ENCODE results near the gene CORO2A.

The CORO2A gene

DNA sequence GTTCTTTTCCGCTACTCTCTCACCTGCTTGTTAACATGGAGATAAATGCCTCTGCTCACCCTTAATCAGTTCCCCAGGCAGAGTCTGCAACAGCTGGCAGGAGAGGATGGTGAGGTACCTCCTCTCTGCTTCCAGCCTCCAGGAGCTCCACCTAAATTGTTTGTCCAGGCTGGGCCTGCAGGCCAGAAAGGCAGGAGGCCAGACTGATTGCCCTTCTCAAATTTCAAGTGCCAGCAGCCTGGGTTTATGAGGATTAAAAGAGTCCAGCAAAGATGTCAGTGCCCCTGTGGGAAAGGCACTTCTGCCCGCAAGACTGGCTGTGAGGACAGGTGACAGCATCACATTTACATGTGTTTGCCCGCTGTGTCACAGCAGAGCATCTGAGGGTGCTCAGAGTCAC lies 19.8 kb downstream of the CORO2A start:
- DNase-seq (ENCODE audit: low read depth in 3 of 3), result no peak

DNA sequence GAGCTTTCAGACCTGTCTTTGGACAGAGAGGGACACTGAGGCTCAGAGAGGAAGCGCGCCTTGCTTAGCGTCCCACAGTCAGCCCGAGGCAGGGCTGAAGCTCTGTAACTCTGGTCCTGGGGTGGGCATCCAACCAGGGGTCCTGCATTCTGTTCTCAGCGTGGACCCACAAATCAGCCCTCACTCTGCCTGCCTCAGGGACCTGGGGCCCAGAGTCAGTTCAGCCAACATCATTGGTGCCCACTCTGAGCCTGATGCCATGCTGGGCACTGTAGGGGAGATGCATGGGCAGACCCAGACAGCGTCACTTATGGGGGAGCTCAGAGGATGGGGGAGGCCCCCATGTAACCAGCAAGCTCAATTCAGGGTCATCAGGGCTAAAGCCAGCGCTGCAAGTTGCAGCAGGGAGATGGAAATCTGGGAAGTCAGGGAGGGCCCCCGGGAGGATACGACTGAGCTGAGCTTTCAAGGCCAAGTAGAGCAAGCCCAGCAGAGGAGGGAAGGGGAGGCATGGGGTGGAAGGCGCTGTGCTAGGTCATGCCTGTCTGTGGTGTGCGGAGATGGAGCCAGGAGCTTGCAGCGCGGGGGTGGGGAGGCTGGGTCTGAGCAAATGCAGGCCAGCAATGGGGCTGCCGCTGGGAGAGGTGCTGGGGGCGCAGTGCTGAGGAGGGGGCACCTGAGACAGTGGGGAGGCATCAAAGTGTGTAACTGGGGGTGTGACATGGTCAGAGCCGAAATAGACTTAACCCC lies 21.1 kb downstream of the CORO2A start:
- DNase-seq (ENCODE audit: low read depth in 3 of 3), result no peak

DNA sequence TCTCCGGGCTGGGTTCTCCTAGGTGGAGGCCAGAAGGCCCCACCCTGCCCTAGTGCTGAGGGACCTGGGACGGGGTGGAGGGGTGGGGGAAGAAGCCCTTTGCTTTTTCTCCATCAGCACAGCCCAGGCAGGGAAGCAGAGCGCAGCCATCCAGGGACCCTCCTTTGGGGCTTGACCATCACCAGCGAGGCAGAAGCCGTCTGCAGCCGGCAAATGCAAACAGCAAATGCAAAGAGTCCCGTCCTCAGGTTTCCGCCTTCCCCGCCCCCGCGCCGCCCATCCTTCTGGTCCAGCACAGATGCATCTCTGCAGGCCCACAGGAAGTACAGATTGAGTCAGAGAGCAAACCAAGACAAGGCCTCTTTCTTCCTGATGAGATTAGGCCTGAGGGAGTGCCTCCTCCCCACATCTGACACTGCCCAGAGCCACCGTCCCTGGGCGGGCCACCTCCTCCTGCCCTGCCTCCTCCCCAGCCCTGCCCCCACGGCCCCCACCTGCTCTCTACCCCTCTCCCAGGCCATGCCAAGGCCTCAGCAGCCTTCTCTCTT lies 23.4 kb downstream of the CORO2A start:
- DNase-seq (ENCODE audit: low read depth in 3 of 3), result peak in 1 of 3 experiments; percentile 23

DNA sequence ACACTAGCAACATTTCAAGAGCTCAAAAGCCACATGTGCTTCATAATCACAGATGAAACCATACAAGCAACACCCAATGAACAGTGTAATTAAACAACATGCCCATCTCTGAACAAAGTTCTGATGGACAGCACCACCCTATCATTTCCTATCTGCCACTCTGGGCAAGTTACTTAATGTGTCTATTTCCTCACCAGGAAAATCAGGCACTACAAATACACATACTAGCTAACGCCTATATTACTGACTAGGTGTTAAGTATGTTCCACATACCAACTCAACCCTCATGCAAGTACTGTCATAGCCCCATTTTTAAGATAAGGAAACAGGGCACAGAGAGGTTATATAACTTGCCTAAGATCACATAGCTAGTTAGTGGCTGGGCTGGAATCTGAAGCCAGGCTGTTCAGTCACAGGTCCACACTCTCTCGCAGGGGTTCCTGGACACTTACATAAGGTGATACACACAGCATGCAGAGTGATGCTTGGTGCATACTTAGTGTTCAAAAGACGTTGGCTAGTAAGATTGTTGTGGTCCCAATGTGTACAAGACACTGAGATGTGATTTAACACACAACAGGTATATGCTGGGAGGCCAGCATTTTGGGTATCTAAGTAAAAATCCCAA lies 24.2 kb downstream of the CORO2A start:
- DNase-seq (ENCODE audit: low read depth in 3 of 3), result no peak

DNA sequence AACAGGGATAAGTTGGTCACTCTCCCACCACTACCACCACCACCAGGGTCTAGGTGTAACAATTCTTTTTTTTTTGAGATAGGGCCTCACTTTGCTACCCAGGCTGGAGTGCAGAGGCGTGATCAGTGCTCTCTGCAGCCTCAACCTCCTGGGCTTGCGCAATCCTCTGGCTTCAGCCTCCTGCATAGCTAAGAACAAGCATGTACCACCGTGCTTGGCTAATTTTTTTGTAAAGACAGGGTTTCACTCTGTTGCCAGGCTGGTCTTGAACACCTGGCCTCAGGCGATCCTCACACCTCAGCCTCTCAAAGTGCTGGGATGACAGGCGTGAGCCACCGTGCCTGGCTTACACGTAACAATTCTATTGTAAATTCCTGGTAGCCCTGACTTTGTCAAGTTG lies 27.5 kb downstream of the CORO2A start:
- no peak for DNase-seq (ENCODE audit: low read depth in 3 of 3)

DNA sequence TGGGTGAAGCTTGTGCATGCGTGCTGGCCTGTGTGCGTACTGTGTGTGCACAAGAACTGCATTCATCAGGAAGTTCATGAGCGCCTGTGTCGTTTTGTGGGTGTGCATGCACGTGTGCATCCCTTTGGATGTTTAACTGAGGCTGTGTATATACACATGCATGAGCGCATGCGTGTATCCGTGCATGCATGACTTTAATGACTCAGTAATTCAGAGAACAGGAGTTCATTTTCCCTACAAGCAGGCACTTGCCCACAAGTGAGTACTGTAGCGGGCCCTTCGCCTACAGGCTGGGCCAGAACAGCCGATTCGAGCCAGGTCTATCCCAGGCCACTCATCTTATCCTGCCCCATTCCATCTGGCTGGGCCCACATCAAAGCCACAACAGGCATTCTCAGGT lies 29.8 kb downstream of the CORO2A start:
- no peak for DNase-seq (ENCODE audit: low read depth in 3 of 3)

DNA sequence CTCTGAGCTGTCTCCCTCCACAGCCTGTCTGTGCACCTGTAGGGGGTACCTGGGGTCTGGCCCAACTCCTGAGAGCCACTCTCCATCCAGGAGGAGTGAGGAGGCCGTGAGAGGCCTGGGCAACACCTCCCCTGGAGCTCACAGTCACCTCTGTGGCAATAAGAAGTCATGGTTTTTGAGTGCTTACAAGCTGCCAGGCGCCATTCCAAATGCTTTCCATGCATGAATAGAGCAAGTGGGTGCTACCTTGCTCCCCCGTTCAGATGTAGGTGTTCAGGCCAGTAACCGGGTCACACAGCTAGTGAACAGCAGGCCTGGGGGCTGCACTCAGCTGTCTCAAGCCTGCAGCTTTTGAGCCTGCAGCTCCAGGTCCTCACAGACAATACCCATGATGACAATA lies 30.6 kb downstream of the CORO2A start:
- DNase-seq (ENCODE audit: low read depth in 3 of 3), result no peak

DNA sequence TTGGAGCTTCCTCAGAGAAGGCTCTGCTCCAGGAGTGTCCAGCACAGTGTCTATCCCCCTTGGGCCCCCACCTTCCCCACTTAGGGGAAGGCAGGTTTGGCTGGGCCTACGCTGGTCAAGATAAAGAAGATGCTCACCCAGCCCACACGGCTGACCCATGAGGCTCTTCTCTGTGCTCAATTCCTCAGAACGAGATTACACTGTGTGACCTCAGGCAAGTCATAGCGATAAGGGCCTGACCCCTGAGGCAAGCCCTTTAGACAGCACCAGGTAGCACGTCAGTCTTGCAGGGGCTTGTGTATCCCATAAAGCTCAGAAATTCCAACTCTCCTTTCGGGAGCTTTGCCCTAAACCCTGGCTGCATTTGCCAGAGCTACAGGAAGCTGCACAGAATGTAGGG lies 32.6 kb downstream of the CORO2A start:
- DNase-seq (ENCODE audit: low read depth in 3 of 3), result no peak

DNA sequence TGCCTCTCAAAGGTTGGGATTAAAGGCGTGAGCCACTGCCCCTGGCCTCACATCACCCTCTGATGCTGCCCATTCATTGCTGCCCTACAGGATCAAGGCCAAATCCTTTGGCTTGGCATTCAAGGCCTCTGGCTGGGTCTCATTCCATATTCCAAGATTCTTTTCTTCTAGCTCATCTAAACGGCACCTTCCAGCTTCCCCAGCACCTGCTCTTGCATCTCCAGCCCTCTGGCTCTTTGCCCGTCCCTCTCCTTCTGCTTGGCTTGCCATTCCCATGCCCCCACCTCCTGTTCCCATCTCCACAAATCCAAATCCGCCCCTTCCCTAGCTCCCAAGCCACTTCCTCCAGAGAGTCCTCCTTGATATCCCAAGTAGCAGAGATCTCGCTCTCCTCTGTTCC lies 33.1 kb downstream of the CORO2A start:
- no peak for DNase-seq (ENCODE audit: low read depth in 3 of 3)

DNA sequence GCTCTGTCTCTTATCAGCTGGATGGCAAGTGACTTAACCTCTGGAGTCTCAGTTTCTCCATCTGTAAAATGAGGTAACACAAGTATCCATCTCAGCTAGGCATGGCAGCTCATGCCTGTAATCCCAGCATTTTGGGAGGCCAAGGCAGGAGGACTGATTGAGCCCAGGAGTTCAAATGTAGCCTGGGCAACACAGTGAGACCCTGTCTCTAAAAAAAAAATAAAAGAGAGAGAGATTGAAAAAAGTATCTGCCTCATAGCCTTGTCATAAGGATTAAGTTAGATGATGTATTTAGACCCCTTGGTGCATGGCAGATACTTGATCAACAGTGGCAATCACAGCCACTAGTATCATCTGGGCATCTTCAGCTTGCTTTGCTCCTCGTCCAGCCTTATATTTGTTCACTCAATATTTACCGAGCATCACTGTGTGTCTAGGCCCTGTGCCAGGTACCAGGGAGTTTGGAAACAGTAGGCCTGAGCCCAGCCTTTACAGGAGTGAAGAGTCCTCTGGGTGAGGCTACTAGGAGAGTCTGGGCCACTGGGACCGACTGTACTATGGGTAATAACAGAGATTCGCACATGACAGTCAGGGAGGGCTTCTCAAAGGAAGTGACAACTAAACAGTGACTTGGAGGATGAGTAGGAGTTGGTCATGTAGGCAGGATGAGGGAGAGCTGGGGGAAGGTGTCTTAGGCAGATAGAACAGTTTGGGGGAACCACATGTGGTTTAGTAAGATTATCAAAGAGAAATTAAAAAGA lies 34.2 kb downstream of the CORO2A start:
- no peak for DNase-seq (ENCODE audit: low read depth in 3 of 3)

DNA sequence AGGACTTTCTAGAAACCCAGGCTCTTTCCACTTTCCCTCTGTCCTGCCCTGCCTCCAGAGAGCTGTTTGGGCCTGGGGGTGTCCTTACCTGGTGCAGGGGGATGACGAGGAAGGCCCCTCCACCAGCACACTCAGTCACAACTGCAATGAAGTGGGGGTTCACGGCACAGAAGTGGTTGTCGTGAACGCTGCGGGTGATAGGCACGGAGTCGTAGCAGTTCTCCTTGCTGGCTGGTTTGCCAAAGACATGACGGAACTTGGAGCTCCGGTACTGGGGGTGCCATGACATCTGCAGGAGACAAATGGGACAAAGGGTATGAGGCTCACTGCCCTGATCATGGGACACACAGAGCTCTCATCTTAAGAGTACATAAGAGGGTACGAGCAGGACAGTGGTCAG lies 35.1 kb downstream of the CORO2A start:
- DNase-seq (ENCODE audit: low read depth in 3 of 3), result no peak

DNA sequence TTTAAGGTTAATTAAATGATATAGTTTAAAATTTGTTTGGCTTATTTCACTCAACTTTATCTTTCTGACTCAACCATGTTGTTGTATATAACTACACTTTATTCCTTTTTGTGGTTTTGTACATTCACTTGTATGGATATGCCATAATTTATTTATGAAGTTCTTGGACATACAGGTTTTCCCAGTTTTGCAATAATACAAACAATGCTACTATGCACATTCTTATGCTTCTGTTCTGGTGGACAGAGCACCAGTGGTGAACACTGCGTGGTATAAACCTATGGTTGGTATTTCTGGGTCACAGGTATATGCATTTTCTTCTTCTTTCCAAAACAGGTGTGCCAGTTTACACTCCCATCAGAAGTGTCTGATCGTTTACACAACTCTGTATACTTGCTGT lies 37.8 kb downstream of the CORO2A start:
- DNase-seq (ENCODE audit: low read depth in 3 of 3), result no peak

DNA sequence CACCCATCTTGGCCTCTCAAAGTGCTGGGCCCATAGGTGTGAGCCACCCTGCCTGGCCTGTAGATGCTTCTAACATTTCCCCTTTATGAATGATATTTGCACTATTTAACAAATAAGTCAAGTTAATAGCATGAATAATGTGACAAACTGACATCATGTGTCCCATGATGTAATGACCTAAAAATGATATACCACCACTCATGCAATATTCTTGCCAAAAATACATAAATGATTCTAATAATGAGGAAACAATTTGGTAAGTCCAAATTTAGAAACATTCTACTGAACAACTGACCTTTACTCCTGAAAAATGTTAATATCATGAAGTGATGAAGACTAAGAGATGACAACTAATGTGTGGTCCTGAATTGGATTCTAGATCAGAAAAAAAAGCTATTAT lies 39.9 kb downstream of the CORO2A start:
- DNase-seq (ENCODE audit: low read depth in 3 of 3), result no peak

DNA sequence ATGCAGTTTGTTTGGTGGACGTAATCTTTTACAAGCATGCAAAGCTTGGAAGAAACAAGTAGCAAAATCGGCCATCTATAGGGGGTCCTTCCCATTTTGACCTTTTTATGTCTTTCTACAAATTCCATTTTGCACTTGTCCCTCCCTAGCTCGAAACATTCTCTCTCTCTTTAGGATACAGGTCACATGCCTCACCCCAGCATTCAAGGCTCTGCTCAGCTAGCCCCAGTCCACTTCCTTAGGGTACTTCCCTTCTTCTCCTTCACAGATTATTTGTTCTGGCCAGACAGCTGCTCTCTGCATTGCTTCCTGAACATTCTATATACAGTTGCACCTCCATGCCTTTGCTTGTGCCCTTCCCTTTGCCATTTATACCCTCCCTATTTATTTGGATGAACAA lies 41.7 kb downstream of the CORO2A start:
- no peak for DNase-seq (ENCODE audit: low read depth in 3 of 3)

DNA sequence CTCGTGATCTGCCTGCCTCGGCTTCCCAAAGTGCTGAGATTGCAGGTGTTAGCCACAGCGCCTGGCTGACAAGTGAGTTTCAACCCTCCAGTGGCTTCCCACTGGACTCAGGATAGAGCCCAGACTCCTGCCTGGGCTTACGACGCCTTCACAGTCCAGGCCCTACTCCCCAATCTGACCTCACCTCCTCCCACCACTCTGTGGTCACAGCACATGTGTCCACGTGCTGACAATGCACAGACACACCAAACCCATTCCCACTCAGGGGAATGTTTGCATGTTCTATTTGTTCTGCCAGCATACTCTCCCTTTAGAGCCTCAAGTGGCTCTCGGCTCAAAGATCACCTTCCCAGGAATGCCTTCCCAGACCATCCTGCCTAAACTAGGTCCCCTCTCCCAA lies 42.3 kb downstream of the CORO2A start:
- DNase-seq (ENCODE audit: low read depth in 3 of 3), result no peak

DNA sequence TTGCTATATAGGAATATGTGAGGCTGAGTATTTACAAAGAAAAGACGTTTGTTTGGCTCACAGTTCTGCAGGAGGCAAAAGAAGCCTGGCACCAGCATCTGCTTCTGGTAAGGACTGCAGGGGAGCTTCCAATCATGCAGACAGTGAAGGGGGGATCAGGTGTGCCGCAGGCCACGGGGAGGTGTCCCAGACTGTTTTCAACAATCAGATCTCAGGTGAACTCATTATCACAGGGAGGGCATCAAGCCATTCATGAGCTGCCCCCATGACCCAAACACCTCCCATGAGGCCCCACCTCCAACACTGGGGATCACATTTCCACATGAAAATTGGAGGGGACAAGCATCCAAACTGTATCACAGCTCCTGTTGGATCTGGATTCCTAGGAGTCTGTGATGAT lies 43.0 kb downstream of the CORO2A start:
- no peak for DNase-seq (ENCODE audit: low read depth in 3 of 3)

DNA sequence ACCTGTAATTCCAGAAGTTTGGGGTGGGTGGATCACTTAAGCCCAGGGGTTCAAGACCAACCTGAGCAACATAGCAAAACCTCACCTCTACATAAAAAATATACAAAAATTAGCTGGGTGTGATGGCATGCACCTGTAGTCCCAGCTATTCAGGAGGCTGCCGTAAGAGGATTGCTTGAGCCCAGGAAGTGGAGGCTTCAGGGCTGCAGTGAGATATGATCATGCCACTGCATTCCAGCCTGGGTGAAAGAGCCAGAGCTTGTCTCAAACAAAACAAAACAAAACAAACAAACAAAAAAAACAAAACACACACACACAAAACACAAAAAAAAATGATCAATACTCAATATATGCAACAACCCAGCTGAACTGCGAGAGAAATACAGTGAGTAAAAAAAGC lies 44.0 kb downstream of the CORO2A start:
- DNase-seq (ENCODE audit: low read depth in 3 of 3), result no peak

DNA sequence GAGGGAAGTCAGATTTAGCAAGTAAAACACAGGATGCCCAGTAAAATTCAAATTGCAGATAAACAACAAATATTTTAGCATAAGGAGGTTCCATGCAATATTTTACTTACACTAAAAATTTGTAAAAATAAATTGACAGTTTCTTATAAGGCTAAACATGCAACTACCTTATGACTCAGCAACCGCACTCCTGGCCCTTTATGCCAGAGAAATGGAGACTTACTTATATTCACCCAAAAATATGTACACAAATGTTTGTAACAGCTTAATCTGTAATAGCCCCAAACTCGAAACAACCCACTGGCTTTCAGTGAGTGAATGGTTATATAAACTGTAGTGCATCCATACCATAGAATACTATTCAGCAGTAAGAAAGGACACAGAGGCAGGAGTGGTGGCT lies 44.9 kb downstream of the CORO2A start:
- no peak for DNase-seq (ENCODE audit: low read depth in 3 of 3)

DNA sequence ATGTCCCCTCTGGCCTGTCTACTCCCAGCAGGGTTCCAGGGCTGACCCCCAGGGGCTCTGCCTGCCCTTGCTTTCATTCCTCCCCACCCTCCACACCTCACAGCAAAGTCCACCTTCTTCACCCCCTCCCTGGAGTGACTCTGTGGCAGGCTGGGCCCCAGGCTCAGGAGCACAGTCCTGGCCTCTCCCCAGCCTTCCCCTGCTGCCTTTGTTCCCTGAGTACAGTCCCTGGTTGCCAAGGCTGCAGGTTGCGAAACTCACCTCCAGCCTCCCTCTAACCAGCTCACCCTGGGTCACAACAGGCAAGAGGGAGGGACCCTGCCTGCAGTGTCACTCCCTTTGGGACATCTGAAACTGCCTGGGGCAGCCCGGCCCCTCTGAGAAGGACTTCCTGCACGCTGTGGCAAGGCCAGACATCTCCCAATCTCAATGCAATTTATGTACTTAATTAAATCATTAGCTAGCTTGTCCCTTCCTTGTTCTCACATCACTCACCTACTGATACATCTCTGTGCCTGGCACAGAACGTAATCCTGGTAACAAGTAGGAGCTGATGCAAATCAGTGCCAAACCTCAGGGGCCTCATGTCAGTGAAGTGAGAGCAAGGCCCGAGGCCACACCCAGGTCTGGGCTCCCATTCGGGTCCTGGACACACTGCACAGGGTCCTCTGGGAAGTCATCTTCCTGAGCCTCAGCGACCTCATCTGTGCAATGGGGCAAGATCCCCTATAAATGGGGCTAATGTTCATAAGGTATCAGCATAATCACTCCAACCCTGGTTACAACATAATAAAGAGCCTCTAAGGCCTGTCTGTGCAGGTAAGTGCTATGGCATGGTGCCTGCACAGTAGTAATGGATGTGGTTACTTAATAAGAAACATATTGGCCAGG lies 46.1 kb downstream of the CORO2A start:
- DNase-seq (ENCODE audit: low read depth in 3 of 3), result no peak

DNA sequence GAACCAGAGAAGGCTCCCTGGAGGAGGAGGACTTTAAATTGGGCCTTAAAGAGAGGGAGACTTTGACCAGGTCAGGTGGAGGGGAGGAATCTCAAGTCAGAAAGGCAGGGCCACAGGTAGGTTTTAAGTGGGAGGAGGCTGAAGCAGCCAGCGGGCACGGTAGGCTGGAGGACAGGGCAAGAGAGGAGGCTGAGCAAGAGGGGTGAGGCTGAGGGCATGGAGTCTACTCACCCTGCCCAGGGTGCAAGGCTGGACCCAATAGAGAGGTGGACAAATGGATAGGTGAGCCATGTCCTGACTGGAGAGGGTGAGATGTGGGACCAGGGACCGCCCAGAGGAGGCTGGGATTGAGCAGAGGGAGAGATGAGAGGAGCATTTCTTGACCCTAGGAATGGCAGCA lies 47.8 kb downstream of the CORO2A start:
- DNase-seq (ENCODE audit: low read depth in 3 of 3), result no peak

DNA sequence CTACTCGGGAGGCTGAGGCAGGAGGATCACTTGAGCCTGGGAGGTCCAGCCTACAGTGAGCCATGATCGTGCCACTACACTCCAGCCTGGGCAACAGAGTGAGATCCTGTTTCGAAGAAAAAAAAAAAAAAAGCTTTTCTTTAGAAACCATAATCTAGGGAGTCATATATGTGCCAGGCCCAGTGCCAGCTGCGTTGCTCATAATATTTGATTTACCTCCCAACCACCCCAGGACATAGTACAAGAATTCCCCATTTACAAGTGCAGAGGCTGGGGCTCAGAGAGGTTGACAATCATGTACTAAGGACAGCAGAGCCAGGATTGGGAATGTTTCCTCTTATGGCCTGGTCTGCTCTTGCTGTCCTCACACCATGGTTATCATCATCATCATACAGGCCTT lies 48.4 kb downstream of the CORO2A start:
- no peak for DNase-seq (ENCODE audit: low read depth in 3 of 3)

All from stimulated activated CD4-positive, alpha-beta T cell treated with anti-CD3 and anti-CD28 coated beads, TNF-alpha, amount 100 ng/mL, for 24 hours (primary cell).